CD4-positive, alpha-beta T cell (primary cell): ENCODE results near the gene MSH3. TPM values are rescaled to one million over a fixed set of nuclear protein-coding genes. Genes with fewer than 3 reads are reported as not detected.

Experiments
- ATAC-seq: fragments of 200-7000 bp; cut with Tn5 transposase; one replicate; pipeline ENCODE4 v1.10.0; 2022; ENCODE audit warnings: mild to moderate bottlenecking; ENCODE audit not compliant: poor library complexity
- CTCF ChIA-PET: fragments of 350-600 bp; sonication (Branson Sonifier 250); formaldehyde crosslinking; loops from one replicate; lab custom pipeline; 2021; ENCODE audit warnings: antibody characterized with exemption, inconsistent platforms; lab: Charles Lee
- POLR2A ChIA-PET: fragments of 350-600 bp; sonication (Branson Sonifier 250); formaldehyde crosslinking; loops from one replicate; lab custom pipeline; 2021; ENCODE audit warnings: antibody characterized with exemption, inconsistent platforms; lab: Charles Lee
- DNase-seq, 14 experiments: peaks; one replicate each; pipeline ENCODE4 v3.0.0-alpha.2; 2013 to 2020; ENCODE audit warnings: mixed read lengths in 2 of 14
- H3K27ac ChIP-seq, 2 donors: one replicate each; pipeline versions ENCODE4 v1.5.1 to v1.7.0; 2013; ENCODE audit warnings: low read length in 2 of 2, low read depth in 1 of 2, mild to moderate bottlenecking in 1 of 2
- H3K27me3 ChIP-seq, 2 experiments: 1 replicate in 1 of 2; 2 replicates in 1 of 2; pipeline versions ENCODE4 v1.6.1 to v1.7.0; 2013; ENCODE audit warnings: low read length in 2 of 2, control low read depth in 1 of 2, mild to moderate bottlenecking in 1 of 2, moderate library complexity in 1 of 2; ENCODE audit not compliant: insufficient read depth in 2 of 2, control insufficient read depth in 1 of 2
- H3K36me3 ChIP-seq: one replicate; pipeline ENCODE4 v1.6.1; 2013; ENCODE audit warnings: low read length, control low read depth; ENCODE audit not compliant: insufficient read depth
- H3K4me1 ChIP-seq: one replicate; pipeline ENCODE4 v1.6.1; 2013; ENCODE audit warnings: low read length, control low read depth; ENCODE audit not compliant: insufficient read depth
- H3K4me3 ChIP-seq: one replicate; pipeline ENCODE4 v1.5.1; 2013; ENCODE audit warnings: mild to moderate bottlenecking, low read length, moderate library complexity
- H3K9me3 ChIP-seq, 2 experiments: 1 replicate in 1 of 2; 2 replicates in 1 of 2; pipeline versions ENCODE4 v1.6.1 to v1.7.0; 2013; ENCODE audit warnings: low read length in 2 of 2, mild to moderate bottlenecking in 2 of 2, control low read depth in 1 of 2, moderate library complexity in 1 of 2; ENCODE audit not compliant: control insufficient read depth in 1 of 2, insufficient read depth in 1 of 2
- H3K27ac Mint-ChIP-seq: one replicate; pipeline ENCODE4 v1.8.0; 2020; ENCODE audit warnings: mixed read lengths
- H3K27me3 Mint-ChIP-seq: one replicate; pipeline ENCODE4 v1.8.0; 2021; ENCODE audit warnings: mixed read lengths
- H3K36me3 Mint-ChIP-seq: one replicate; pipeline ENCODE4 v1.8.0; 2021; ENCODE audit warnings: low read depth, mixed read lengths
- H3K4me1 Mint-ChIP-seq: one replicate; pipeline ENCODE4 v1.8.0; 2021; ENCODE audit warnings: low read depth, mixed read lengths
- H3K4me3 Mint-ChIP-seq: one replicate; pipeline ENCODE4 v1.8.0; 2020; ENCODE audit warnings: mild to moderate bottlenecking, mixed read lengths
- H3K9me3 Mint-ChIP-seq: one replicate; pipeline ENCODE4 v1.8.0; 2020; ENCODE audit warnings: mixed read lengths
- intact Hi-C, 2 experiments: fragments of 100-400 bp; cut with DNase I in 1 of 2; cut with micrococcal nuclease in 1 of 2; formaldehyde crosslinking; loops; one replicate each; pipeline versions ENCODE4 v1.15.1 to v1.9.0; 2023 to 2025; cut with DNase I, micrococcal nuclease
- total RNA-seq, 174 experiments: library from RNA in 2 of 174; stranded (reverse) in 2 of 174; gene quantifications; one replicate each; pipeline ENCODE4 v1.2.3 and lab custom pipeline; 2021 to 2026
- TF ChIP-seq, protein P1 (sequence below): fragments of 200-600 bp; IDR thresholded peaks from one replicate; pipeline ENCODE4 v1.8.0; 2022; ENCODE audit warnings: antibody characterized with exemption, mild to moderate bottlenecking

MSH3 gene
- total RNA-seq, 2 experiments from 2014 or later: 11.3 to 13.0 TPM

DNA sequence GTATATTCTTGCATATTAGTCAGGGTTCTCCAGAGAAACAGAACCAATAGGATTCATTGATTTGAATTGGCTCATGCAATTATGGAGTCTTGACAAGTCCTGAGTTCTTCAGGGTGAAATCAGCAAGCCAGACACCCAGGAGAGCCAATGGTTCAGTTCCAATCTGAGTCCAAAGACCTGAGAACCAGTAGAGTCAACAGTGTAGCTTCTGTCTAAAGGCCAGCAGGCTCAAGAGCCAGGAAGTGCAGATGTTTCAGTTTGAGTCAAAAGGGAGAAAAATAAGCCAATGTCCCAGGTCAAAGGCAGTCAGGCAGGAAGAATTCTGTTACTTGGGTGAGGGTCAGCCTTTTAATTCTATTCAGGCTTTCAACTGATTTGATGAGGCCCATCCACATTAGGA is 46.6 kb upstream of the MSH3 start:
- TF ChIP-seq, protein P1, sequence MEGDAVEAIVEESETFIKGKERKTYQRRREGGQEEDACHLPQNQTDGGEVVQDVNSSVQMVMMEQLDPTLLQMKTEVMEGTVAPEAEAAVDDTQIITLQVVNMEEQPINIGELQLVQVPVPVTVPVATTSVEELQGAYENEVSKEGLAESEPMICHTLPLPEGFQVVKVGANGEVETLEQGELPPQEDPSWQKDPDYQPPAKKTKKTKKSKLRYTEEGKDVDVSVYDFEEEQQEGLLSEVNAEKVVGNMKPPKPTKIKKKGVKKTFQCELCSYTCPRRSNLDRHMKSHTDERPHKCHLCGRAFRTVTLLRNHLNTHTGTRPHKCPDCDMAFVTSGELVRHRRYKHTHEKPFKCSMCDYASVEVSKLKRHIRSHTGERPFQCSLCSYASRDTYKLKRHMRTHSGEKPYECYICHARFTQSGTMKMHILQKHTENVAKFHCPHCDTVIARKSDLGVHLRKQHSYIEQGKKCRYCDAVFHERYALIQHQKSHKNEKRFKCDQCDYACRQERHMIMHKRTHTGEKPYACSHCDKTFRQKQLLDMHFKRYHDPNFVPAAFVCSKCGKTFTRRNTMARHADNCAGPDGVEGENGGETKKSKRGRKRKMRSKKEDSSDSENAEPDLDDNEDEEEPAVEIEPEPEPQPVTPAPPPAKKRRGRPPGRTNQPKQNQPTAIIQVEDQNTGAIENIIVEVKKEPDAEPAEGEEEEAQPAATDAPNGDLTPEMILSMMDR: no peak
- Histone ChIP-seq H3K36me3 (no peaks in the 10 kb centered on the region), H3K27me3 (no peaks in the 10 kb centered on the region), H3K9me3 (peaks cover 0 to 5% of the 10 kb centered on the region in 2 experiments), H3K27ac (no peak overlapping the region), H3K4me3 (no peak overlapping the region), H3K4me1 (no peaks in the 10 kb centered on the region)
- DNase-seq: no peak
- Mint-ChIP-seq H3K27ac (no peak overlapping the region), H3K27me3 (no peaks in the 10 kb centered on the region), H3K36me3 (peaks cover 5% of the 10 kb centered on the region), H3K4me1 (no peaks in the 10 kb centered on the region), H3K4me3 (no peak overlapping the region), H3K9me3 (peaks cover 3% of the 10 kb centered on the region)
- ChIA-PET CTCF (no interaction called here), POLR2A (no interaction called here)
- intact Hi-C loops: no loop called here
- no peak for ATAC-seq

DNA sequence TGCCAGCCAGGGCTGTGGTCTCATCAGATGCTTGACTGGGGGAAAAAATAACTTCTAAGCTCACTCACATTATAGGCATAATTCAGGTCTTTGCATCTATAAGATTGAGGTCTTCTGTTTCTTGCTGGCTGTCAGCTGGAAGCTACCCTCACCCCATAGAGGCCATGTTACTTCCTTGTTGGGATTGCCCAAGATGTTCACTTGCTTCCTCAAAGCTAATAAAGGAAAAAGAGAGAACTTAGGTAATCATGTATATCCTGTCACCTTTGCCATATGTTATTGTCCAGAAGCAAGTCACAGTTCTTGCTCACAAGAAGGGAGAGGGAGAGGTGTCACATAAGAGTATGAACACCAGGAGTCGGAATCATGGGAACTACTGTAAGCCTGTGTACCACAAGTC is 45.7 kb upstream of the MSH3 start:
- Histone ChIP-seq H3K4me3 (no peak overlapping the region), H3K36me3 (no peaks in the 10 kb centered on the region), H3K27ac (no peak overlapping the region), H3K4me1 (no peaks in the 10 kb centered on the region), H3K27me3 (no peaks in the 10 kb centered on the region), H3K9me3 (peaks cover 0 to 5% of the 10 kb centered on the region in 2 experiments)
- peaks cover 5% of the 10 kb centered on the region for H3K36me3 Mint-ChIP-seq
- H3K4me3 Mint-ChIP-seq: no peak overlapping the region
- peak in 2 of 14 experiments; percentile 10 to 20 for DNase-seq
- TF ChIP-seq, protein P1: no peak
- ChIA-PET POLR2A (no interaction called here), CTCF (no interaction called here)
- H3K27me3 Mint-ChIP-seq: no peaks in the 10 kb centered on the region
- H3K9me3 Mint-ChIP-seq: peaks cover 3% of the 10 kb centered on the region
- intact Hi-C loops: no loop called here
- H3K4me1 Mint-ChIP-seq: no peaks in the 10 kb centered on the region
- ATAC-seq: no peak
- no peak overlapping the region for H3K27ac Mint-ChIP-seq

DNA sequence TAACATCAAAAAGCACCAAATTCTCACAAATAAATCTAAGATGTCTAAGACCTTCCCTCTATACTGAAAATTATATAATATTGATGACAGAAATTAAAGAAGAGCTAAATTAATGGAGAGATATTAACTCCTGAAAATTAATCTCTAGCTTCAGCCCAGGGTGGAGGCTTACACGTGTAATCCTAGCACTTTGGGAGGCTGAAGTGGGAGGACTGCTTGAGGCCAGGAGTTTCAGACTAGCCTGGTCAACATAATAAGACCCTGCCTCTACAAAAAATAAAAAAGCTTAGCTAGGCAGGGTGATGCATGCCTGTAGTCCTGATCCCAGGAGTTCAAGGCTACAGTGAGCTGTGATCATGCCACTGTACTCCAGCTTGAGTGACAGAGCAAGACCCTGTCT is 44.8 kb upstream of the MSH3 start:
- CTCF ChIA-PET: no interaction called here

More for the DNA sequence above, 44.8 kb upstream of the MSH3 start:
- POLR2A ChIA-PET: no interaction called here
- intact Hi-C loops: no loop called here
- no peak for DNase-seq
- TF ChIP-seq, protein P1: no peak
- H3K36me3 ChIP-seq: no peaks in the 10 kb centered on the region
- Mint-ChIP-seq H3K9me3 (peaks cover 3% of the 10 kb centered on the region), H3K4me1 (no peaks in the 10 kb centered on the region), H3K4me3 (no peak overlapping the region), H3K27me3 (no peaks in the 10 kb centered on the region), H3K27ac (no peak overlapping the region), H3K36me3 (peaks cover 5% of the 10 kb centered on the region)
- ATAC-seq: no peak
- no peak overlapping the region for H3K27ac ChIP-seq
- H3K9me3 ChIP-seq: peaks cover 0 to 5% of the 10 kb centered on the region in 2 experiments
- H3K4me1 ChIP-seq: no peaks in the 10 kb centered on the region
- no peak overlapping the region for H3K4me3 ChIP-seq
- no peaks in the 10 kb centered on the region for H3K27me3 ChIP-seq
